ENCODE data around the gene CIB4.

CIB4 gene

DNA sequence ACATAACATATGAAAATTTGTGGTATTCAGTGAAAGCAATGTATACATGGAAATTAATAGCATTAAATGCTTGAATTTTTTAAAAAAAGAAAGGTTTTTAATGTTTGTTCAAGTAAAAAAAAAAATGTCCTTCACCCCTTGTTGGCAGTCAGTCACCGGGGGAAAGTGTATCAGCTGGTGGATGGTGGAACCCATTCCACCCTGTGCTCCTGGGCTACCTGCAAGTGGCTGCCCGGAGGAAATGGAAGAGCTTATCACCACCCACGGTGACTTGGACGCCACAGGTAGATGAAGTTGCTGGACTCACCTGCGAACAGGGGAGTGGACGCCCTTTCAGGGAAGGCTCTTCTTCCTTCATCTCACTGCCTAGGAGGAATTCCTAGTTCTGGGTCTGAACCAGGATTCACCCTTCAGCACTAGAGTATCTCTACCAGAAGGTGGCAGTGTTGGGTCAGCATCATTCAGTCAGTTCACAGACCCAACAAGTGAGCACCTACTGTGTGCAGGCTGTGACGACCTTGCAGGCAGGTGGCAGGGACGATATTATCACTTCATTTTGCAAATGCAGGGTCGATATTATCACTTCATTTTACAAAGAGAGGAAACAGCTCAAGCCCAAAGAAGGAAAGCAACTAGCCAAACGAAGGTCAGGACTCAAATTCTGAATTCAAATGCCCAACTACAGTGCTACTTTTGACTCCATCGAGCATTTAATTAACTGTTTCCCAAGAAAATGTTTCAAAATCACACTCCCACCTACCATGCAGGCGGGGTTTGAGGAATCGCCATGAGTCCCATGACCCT, 35.8 kb downstream of the CIB4 start:
- peak; percentile 42 to 46 for DNase-seq

- DNase-seq: no peak
These were observed 38.6 kb downstream of the CIB4 start for GRCh38 chr2:26602575-26602974.

DNA sequence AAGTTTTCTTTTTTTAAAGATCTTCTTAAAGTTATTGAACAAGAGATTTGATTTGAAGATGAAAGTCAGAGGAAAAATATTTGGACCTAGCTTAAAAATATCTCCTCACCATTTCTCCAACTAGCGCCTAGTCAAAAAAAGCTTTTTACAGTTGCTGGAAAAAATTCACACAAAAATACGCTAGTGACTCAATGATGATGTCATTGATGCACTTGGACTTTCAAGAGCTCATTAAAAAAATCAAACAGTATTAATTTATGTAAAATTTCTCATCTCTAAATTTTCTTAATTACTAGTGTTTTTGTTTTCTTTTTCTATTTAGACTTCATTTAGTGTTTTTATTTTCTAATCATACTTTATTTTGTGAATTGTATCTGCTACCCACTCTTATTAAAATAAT, 41.8 kb downstream of the CIB4 start:
- no peak for DNase-seq

GRCh38 chr2:26598996-26599373, 42.2 kb downstream of the CIB4 start:
- no peak for DNase-seq

DNA sequence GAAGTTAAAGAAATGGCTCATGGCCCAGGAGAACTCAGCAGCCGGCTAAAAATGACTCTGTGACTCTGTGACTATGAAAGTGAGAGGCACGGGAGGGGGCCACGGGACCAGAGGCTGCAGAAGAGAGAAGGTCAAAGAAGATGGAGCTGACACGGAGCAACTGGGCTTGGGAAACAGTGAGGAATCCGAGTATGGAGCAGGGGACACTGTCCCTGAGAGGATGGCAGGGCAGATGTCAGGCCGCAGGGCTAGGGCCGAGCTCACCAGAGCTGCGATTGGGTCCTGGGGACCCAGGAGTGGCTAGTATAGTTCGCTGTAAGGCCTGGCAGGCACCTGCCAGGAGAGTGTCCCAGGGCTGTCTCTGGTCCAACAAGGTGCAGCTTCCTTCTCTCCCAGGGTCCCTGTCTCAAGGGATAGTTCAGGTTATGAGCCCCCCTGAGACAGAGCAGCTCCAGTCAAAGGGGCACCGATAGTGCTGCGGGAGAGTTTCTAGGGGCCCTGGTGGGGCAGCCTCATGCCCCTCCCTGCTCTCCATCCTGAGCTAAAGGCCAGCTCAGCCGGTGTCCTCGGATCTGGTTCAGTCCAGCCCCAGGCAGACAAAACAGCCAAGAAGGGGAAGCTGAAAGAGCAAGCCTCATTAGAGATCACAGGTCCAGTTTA, 42.7 kb downstream of the CIB4 start:
- no peak for DNase-seq

DNA sequence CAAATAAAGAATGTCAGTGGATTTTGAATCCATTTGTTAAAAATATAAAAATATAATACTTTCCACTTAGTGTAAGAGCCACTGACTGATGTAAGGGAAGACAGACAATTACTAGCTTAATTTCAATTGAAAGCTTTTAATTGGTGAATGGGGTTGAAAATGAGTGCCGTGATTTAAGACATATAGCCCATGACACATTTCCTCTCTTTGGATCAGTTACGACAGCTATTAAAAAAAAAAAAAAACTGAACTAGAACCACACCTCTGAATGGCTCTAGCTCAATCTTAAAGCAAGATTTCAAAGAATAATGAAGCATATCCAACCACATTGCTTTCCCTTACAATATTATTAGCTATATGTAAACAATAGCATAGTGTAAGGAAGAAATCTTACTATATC, 44.0 kb downstream of the CIB4 start:
- DNase-seq: no peak

DNA sequence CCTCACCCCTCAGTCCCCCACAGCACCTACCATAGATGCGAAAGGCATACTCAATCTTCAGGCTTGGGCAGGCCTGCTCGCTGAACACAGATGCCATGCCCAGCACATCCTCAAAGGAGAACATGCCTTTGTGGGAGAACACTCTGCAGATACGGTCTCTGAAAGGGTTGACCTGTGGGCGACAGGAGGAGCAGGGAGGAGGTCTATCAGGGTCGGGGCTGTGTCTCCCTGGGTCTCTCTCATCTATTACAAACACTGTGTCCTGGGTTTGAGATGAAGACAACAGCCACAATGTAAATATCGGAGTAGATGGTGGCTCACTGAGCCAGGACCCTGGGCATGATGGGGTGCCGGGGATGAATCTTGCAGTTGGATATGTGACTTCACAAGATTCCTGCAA, 46.0 kb downstream of the CIB4 start:
- no peak for DNase-seq

- peak in 1 of 2 experiments; percentile 33 for DNase-seq
These were observed 49.3 kb downstream of the CIB4 start for GRCh38 chr2:26591619-26592505.

- DNase-seq: no peak
These were observed 50.1 kb downstream of the CIB4 start for GRCh38 chr2:26590980-26591618.

GRCh38 chr2:26590508-26590907, 50.7 kb downstream of the CIB4 start:
- DNase-seq: no peak

GRCh38 chr2:26588576-26588975, 52.6 kb downstream of the CIB4 start:
- DNase-seq: no peak

GRCh38 chr2:26587994-26588393, 53.2 kb downstream of the CIB4 start:
- DNase-seq: no peak

DNA sequence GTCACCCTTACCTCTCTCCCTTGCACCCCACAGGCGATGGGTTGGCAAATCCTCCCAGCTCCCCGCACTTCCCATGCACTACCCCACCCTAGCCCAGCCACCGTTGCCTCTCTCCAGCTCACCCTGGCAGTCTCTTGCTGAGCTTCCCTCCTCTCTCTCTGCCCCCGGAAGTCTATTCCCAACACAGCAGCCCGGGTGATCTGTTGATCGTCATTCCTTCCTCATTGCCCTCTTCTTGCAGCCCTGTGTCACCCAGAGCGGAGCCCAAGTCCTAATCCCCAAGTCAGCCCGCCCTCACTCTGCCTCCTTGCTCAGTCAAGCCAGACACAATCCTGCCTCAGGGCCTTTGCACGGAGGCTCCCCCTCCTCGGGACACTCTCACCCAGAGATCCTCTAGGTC, 55.2 kb downstream of the CIB4 start:
- DNase-seq: no peak

- DNase-seq: no peak
These were observed 56.1 kb downstream of the CIB4 start for GRCh38 chr2:26585100-26585499.

GRCh38 chr2:26584656-26585055, 56.5 kb downstream of the CIB4 start:
- no peak for DNase-seq

DNA sequence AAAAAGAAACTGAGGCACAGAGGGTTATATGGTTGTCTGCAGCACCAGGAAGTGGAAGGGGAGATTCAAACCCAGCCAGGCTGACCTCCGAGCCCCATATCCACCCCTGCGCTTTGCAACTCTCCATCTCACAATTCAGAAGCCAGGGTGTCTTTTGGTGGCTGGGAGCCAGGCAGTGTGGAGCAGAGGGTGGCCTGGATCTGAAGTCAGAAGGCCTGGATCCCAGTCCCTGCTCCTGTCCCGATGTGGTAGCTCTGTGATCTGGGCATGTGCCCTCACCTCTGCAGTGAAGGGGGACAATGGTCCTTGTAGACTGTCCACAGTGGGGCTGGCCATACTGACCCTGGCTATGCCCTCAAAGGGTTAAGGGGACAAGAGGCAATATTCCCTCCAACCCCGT, 57.0 kb downstream of the CIB4 start:
- DNase-seq: no peak

- DNase-seq: no peak
These were observed 57.7 kb downstream of the CIB4 start for GRCh38 chr2:26583381-26583911.

DNA sequence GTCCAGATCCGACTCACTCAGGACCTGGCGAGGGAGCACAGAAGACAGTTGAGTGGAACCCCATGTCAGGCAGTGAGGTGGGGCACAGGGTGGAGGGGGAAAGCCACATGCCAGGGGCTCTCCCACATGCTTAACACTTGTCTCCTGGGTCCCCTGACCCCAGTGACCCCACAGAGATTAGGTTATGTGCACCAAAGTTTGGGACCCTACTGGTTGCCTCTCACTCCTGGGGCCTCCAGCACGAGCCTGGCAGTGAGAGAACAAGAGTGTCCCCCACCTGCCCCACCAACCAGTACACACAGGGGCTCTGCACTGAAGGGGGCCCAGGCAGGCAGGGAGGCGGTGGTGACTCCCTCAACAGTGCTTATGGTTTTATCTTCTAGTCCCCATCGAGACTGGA, 58.3 kb downstream of the CIB4 start:
- DNase-seq: no peak

DNA sequence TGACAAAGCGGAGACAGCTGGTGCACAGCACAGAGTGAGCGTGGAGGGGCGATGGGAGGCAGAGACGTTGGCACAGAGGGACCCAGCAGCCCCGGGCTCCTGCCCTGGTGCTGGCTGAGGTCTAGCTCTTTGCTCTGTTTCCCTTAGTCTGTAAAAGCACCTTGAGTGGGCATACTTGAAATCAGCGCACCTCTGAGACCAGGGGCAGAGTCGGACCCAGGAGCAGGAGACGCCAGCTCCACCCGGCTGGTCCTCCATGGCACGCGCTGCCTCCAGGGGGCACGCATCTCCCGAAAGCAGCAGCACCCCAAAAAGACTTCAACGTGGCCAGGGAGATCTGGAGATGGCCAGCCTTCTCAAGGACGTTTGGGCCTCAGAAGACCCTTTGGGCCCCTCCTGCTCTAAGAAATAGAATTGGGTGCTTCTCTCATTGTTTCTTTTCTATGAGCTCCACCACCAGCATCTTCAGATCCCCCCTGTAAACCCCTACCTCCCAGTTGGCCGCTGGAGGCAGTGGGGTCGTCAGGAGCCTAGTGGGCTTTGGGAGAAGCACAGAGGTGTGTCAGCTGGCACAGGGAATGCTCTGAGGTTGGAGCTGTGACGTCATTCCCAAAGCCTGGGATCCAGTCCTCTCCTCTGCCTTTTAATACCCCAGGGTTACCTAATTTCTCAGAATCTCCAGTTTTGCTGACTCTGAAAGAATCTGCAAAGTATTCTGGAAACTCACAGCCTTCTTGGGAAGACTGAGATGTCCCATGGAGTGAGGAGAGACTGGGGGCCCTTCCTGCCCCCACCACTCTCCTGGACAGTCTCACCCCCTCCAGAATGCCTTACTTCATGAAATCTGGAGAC, 58.9 kb downstream of the CIB4 start:
- DNase-seq: no peak

GRCh38 chr2:26581266-26581990, 59.7 kb downstream of the CIB4 start:
- DNase-seq: no peak

DNA sequence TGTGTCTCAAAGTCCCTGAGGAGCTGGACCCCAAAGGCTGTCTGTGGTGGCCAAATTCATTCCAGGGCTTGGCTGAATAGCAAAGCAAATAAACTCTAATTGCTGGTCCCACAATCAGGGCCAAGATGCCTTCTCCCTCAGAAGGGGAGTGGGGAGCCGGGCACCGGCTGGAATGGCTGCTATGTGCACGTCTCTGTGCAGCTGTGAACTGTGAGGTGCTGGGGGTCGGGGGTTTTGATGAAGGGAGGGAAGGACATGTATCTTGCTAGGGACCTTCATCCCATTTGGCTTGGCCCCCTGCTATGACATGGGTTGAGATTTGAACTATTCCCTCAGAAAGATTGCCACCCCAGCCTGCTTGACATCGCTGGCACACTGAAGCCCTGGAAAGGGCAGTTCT, 60.4 kb downstream of the CIB4 start:
- DNase-seq: no peak

Data from activated T-cell treated with anti-CD3 and anti-CD28 coated beads, Interleukin-2, amount 50 U/mL, for 48 hours (primary cell).